PFSK-1 (cell line): ENCODE results near the gene MYH7. TPM values are rescaled to one million over a fixed set of nuclear protein-coding genes. Genes with fewer than 3 reads are reported as not detected.

Experiments
- FOXP2 ChIP-seq: optimal IDR thresholded peaks from 2 replicates; pipeline ENCODE3; 2011; ENCODE audit warnings: borderline replicate concordance, control low read depth, inconsistent platforms; ENCODE audit not compliant: insufficient read depth; ENCODE audit errors: extremely low read length, extremely low read depth
- POLR2AphosphoS5 ChIP-seq: IDR thresholded peaks from 2 replicates; pipeline ENCODE4 v1.6.1; 2012; ENCODE audit warnings: low read depth, mild to moderate bottlenecking, control low read depth, low read length, moderate library complexity
- SIN3A ChIP-seq: IDR thresholded peaks from 2 replicates; pipeline ENCODE4 v1.6.1; 2012; ENCODE audit warnings: mild to moderate bottlenecking, low read length, moderate library complexity, borderline replicate concordance; ENCODE audit not compliant: insufficient read depth
- TAF1 ChIP-seq: IDR thresholded peaks from 2 replicates; pipeline ENCODE4 v1.6.1; 2012; ENCODE audit warnings: low read length, control low read depth, borderline replicate concordance; ENCODE audit not compliant: insufficient read depth
- polyA plus RNA-seq: library from polyadenylated mRNA; unstranded; fragments of >200 nt; gene quantifications from one replicate; pipeline ENCODE4 v1.2.1, GENCODE V29; 2012; ENCODE audit warnings: low read depth, missing spikeins; ENCODE audit not compliant: insufficient read length
- TF ChIP-seq, protein P1 (sequence below), 2 experiments: IDR thresholded peaks; 2 replicates each; pipeline versions ENCODE4 v1.6.1 to v1.8.0; 2011 to 2012; ENCODE audit warnings: low read depth in 2 of 2, low read length in 2 of 2, control low read depth in 1 of 2, inconsistent platforms in 1 of 2, mild to moderate bottlenecking in 1 of 2, moderate library complexity in 1 of 2; ENCODE audit not compliant: insufficient read depth in 1 of 2

The MYH7 gene
- not detected for polyA plus RNA-seq

DNA sequence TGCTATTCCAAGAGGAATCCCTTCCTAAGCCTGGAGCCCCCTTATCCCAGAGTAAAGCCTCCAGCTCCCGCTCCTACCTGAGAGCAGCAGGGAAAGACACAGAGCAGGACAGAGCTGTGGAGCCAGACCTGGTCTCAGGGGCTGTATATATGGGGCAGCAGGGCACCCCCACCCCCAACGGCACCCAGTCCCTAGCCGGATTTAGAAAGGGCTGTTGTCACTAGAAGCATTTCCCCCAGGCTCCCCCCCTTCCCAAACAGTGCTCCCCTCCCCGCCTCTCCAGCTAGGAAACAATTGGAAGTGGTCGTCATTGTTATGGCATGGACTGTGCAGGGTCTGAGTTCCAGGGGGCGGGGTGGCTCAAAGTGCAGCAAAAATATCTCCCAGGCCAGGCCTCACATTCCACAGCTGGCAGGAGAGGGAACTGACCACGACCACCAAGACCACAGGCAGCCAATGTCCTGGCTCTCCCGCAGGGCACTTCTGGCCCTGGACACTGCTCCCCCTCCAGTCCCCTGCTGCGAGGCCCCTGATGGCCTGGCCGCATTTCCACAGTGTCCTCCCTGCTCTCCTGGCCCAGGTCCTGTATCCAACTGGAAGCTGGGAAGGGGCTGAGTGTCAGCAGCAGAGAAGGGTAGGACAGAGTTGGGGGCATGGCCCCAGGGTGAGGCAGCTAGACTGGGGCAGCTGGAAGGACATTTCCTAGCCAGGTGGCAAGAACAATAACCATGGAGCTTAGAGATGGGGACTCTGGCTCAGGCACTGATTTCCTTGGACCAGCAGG lies at the start of gene MYH7:
Gene MYH7 (minus strand): TSS at position 118 of the 784 bp plus-strand sequence. CDS start 1,928 bp downstream, outside the sequence.
- TF ChIP-seq, protein P1, sequence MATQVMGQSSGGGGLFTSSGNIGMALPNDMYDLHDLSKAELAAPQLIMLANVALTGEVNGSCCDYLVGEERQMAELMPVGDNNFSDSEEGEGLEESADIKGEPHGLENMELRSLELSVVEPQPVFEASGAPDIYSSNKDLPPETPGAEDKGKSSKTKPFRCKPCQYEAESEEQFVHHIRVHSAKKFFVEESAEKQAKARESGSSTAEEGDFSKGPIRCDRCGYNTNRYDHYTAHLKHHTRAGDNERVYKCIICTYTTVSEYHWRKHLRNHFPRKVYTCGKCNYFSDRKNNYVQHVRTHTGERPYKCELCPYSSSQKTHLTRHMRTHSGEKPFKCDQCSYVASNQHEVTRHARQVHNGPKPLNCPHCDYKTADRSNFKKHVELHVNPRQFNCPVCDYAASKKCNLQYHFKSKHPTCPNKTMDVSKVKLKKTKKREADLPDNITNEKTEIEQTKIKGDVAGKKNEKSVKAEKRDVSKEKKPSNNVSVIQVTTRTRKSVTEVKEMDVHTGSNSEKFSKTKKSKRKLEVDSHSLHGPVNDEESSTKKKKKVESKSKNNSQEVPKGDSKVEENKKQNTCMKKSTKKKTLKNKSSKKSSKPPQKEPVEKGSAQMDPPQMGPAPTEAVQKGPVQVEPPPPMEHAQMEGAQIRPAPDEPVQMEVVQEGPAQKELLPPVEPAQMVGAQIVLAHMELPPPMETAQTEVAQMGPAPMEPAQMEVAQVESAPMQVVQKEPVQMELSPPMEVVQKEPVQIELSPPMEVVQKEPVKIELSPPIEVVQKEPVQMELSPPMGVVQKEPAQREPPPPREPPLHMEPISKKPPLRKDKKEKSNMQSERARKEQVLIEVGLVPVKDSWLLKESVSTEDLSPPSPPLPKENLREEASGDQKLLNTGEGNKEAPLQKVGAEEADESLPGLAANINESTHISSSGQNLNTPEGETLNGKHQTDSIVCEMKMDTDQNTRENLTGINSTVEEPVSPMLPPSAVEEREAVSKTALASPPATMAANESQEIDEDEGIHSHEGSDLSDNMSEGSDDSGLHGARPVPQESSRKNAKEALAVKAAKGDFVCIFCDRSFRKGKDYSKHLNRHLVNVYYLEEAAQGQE (IDR thresholded peaks at IDR 0.05; ENCODE audit: insufficient read depth in 1 of 2, low read depth in 2 of 2, low read length in 2 of 2), result no peak
- no peak for TF ChIP-seq TAF1
- TF ChIP-seq POLR2AphosphoS5, result no peak
- no peak for TF ChIP-seq FOXP2
- TF ChIP-seq SIN3A, result no peak

DNA sequence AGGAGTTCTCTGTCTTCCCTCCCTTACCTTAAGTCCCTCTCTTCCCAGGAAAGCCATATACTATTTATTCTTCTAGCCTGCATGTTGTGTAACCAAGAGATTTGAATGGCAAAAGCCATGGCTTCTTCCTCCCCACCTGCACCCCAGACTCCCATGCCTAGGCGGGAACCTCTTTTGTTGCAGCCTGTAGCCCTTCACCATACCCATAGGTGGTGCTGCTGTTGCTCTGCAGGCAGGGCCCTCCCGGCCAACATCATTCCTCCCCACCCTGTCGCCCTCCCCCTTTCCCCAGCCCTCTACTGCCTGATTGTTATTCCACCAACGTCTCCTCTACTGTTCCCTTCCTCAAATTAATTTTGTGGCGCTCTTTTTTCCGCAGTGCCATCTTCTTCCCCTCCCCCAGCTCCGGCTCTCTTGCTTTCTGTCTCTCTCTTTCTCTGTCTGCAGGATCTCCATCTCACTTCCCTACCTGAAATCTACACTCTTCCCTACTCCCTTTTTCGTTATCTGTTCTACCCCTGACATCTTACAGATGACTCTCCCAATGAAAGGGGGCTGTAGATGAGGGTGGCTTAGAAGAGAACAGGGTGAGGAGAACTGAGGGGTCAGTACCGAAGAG lies 47.9 kb upstream of the MYH7 start:
- TF ChIP-seq FOXP2 (no peak), POLR2AphosphoS5 (no peak), SIN3A (no peak), TAF1 (no peak)
- TF ChIP-seq, protein P1 (IDR thresholded peaks at IDR 0.05; ENCODE audit: insufficient read depth in 1 of 2, low read depth in 2 of 2, low read length in 2 of 2), result no peak

DNA sequence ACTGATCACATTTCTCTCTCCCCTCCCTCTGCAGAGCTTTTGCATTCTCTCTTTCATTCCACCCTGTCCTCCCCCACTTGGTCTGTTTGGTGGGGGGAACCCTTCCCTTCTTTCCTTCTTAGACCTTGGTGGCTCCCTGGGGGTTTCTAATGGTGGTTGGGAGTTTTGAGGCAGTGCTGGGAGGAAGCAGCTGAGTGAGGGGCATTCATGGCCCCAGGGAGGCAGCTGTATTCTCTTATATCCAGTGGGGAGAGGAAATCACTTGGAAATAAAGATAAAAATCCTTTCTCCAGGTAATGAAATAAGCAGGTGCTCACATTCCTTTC lies 47.3 kb upstream of the MYH7 start:
- TF ChIP-seq, protein P1 (IDR thresholded peaks at IDR 0.05; ENCODE audit: insufficient read depth in 1 of 2, low read depth in 2 of 2, low read length in 2 of 2), result no peak
- TF ChIP-seq POLR2AphosphoS5 (no peak), TAF1 (no peak), FOXP2 (no peak), SIN3A (no peak)

DNA sequence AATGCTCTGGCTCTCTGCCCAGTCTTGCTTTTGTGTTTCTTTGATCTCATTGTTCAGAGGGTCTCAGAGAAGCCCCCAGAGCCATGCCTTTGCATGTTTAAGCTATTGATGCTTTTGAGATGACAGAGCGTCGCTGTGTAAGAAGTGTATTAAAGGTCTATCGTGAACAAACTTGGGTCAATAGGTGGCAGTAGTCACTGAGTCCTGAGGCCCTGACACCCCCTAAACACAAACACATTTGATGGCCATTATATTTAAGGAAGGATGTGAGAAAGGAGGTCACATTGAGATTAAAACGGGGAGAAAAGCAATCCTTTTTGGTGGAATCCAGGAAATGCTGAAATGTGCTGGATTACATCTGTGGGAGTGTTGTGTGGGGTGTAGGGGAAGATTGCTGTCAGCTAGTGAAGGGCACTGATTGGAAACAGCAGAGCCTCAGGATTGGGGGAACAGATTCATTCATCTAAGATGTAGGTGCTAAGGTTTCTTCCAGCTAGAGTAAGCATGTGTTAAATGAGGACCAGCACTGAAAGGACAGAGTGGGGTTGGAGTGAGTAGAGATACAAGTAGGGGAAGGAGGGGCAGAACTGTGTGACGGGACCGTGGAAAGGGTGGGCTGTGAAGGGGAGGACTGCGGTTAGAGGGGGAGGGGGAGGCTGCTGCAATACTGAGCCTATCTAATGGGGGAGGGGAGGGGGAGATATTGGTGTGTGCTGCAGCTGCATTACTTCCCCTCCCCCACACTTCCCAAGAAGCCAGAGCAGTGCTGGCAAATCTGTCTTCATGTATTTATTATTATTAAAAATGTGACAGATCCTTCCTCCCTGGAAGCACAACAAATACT lies 46.7 kb upstream of the MYH7 start:
- TF ChIP-seq, protein P1 (IDR thresholded peaks at IDR 0.05; ENCODE audit: insufficient read depth in 1 of 2, low read depth in 2 of 2, low read length in 2 of 2), result no peak
- no peak for TF ChIP-seq FOXP2
